Transverse colon (tissue), 4 donors: Measurements from ENCODE around the gene NOTUM. TPM values are rescaled to one million over a fixed set of nuclear protein-coding genes. Genes with fewer than 3 reads are reported as not detected.

Source experiments
- DNase-seq: peaks from one replicate; pipeline ENCODE4 v3.0.0-alpha.2; 2019
- H3K27ac ChIP-seq, 4 donors: fragments of 200-600 bp; sonication (generic); 2 replicates each; pipeline ENCODE4 v1.5.1; 2016 to 2018; ENCODE audit warnings: inconsistent platforms in 4 of 4
- H3K27me3 ChIP-seq: fragments of 200-600 bp; sonication (generic); 2 replicates; pipeline ENCODE4 v1.5.1; 2017; ENCODE audit warnings: inconsistent platforms
- H3K36me3 ChIP-seq, 4 donors: fragments of 200-600 bp; sonication (generic); 2 replicates each; pipeline ENCODE4 v1.5.1; 2017 to 2019; ENCODE audit warnings: inconsistent platforms in 4 of 4
- H3K4me1 ChIP-seq, 4 donors: fragments of 200-600 bp; sonication (generic); 2 replicates each; pipeline ENCODE4 v1.5.1; 2017 to 2020; ENCODE audit warnings: inconsistent platforms in 4 of 4
- H3K4me3 ChIP-seq, 4 donors: fragments of 200-600 bp; sonication (generic); 1 replicate in 1 of 4; 2 replicates in 3 of 4; pipeline versions ENCODE4 v1.5.1 to v1.6.1; 2017 to 2019; ENCODE audit warnings: inconsistent platforms in 4 of 4
- H3K9me3 ChIP-seq, 2 donors: fragments of 200-600 bp; sonication (generic); 2 replicates each; pipeline ENCODE4 v1.5.1; 2017 to 2019; ENCODE audit warnings: inconsistent platforms in 2 of 2
- EP300 ChIP-seq: sonication (generic); formaldehyde crosslinking; IDR thresholded peaks from one replicate; pipeline ENCODE4 v1.6.1; 2017; ENCODE audit warnings: antibody characterized with exemption, low read depth
- POLR2A ChIP-seq: fragments of 450-650 bp; IDR thresholded peaks from one replicate; pipeline ENCODE4 v1.6.1; 2016; ENCODE audit warnings: antibody characterized with exemption, mild to moderate bottlenecking, moderate library complexity
- POLR2AphosphoS5 ChIP-seq, 3 donors: sonication (generic); formaldehyde crosslinking; IDR thresholded peaks; one replicate each; pipeline ENCODE4 v1.6.1; 2016; ENCODE audit warnings: antibody characterized with exemption in 3 of 3
- WGBS, 2 donors: methylation state at CpG; one replicate each; pipeline ENCODE4 v1.1.5; 2018; ENCODE audit warnings: low coverage in 1 of 2; 5-methylcytosine and 5-hydroxymethylcytosine counted together
- in situ Hi-C, 4 donors: fragments of 200-750 bp; cut with MboI; loops; one replicate each; pipeline versions ENCODE4 v1.15.0 to v1.15.1; 2017; ENCODE audit warnings: low sequenced_read_pairs in 3 of 4, low pct_ligation_motif_present in 1 of 4, low pct_unique_long_range_greater_than_20kb in 1 of 4
- intact Hi-C: fragments of 100-400 bp; cut with DNase I; formaldehyde crosslinking; loops from one replicate; pipeline ENCODE4 v1.15.1; 2023; ENCODE audit warnings: low total_unique reads
- total RNA-seq, 4 donors: library from RNA; depleted of rRNA; stranded (reverse); fragments of >200 nt; gene quantifications; one replicate each; pipeline ENCODE4 v1.1.0, GENCODE V29; 2016
- TF ChIP-seq, protein P1 (sequence below), 5 experiments: fragments of 200-600 bp in 3 of 5; fragments of 450-650 bp in 2 of 5; sonication (generic) in 3 of 5; IDR thresholded peaks; 1 replicate in 2 of 5; 2 replicates in 3 of 5; pipeline ENCODE4 v1.5.1; 2016 to 2017; ENCODE audit warnings: antibody characterized with exemption in 5 of 5, inconsistent platforms in 3 of 5, mild to moderate bottlenecking in 2 of 5, moderate library complexity in 1 of 5

Gene NOTUM
- total RNA-seq, 4 donors from 2014 or later, result not detected

DNA sequence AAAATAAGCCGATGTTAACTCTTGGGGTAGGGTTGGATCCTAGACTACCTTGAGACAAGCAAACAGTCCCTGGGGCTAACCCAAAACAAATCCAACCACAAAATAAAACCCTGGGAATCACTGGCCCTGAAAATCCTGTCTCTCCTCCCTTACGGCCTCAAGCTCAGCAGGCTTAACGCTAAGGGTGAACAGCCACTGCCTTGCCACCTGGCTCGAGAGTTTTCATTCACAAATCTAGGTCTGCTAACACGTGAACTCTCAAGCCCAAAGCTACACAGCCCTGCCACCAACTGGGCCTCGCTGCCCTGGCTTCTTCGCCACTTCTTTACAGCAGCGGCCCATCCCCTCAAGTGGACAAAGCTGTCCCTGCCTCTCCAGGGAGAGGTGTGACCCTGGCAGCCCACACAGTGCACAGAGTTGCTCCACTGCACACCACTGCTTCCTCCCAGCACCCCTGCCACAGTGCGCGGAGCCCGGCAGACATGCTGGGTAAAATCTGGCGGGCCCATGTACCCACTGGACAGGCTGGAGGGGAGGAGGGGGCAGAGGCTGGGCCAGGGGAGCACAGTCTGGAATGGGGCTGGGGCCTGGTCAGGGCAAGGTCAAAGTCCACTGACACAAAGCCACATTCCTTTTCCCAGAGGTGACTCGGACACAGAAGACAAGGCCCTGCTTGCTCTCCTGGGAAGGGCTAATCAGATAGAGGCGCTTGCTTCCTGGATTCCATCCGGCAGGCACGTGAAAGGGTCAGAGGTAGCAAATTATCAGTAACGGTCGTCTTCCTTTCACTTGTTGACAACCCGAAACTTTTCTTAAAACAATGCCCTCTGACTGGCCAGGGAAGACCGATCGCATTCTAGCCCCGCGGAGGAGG, 50.8 kb downstream of the NOTUM start:
- DNase-seq, result peak; percentile 53
- WGBS, 2 donors, result 37 to 40% methylated on average over 1 to 23 of the region's 23 CpGs
- peaks cover 10 to 17% (median 13%) of the 10 kb centered on the region in 4 donors for H3K4me1 ChIP-seq
- no peaks in the 10 kb centered on the region for H3K9me3 ChIP-seq
- no peaks in the 10 kb centered on the region for H3K27me3 ChIP-seq
- intact Hi-C loops, result no loop called here
- in situ Hi-C loops, result no loop called here
- TF ChIP-seq EP300, result no peak
- TF ChIP-seq POLR2AphosphoS5 (IDR thresholded peaks at IDR 0.05), result no peak
- TF ChIP-seq POLR2A, result no peak
- TF ChIP-seq, protein P1, sequence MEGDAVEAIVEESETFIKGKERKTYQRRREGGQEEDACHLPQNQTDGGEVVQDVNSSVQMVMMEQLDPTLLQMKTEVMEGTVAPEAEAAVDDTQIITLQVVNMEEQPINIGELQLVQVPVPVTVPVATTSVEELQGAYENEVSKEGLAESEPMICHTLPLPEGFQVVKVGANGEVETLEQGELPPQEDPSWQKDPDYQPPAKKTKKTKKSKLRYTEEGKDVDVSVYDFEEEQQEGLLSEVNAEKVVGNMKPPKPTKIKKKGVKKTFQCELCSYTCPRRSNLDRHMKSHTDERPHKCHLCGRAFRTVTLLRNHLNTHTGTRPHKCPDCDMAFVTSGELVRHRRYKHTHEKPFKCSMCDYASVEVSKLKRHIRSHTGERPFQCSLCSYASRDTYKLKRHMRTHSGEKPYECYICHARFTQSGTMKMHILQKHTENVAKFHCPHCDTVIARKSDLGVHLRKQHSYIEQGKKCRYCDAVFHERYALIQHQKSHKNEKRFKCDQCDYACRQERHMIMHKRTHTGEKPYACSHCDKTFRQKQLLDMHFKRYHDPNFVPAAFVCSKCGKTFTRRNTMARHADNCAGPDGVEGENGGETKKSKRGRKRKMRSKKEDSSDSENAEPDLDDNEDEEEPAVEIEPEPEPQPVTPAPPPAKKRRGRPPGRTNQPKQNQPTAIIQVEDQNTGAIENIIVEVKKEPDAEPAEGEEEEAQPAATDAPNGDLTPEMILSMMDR (IDR thresholded peaks at IDR 0.05), result no peak
- peak overlapping the region; percentile 71 to 90 (median 79) for H3K4me3 ChIP-seq
- peak overlapping the region; percentile 81 to 90 (median 86) for H3K27ac ChIP-seq
- H3K36me3 ChIP-seq, result peaks cover 0 to 22% (median 8%) of the 10 kb centered on the region in 4 donors

DNA sequence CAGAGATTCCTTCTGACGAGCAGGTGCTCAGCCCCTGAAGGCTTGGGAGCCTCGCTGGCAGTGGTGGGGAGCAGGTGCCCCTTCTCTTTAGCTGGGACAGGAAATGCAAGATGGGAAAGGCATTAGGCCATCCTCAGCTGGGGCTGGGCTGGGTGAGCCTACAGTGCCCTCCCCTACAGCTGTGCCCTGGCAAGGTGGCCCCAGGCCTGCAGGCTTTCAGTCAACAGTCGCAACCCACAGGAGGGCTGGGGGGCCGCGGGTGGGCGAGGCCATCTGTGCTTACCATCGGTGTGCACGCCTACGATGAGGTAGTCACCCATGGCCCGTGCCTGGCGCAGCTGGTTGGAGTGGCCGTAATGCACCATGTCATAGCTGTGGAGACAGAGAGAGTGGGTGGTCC, 51.8 kb downstream of the NOTUM start:
- 95% methylated on average over 10 of the region's 12 CpGs; no CpG with 5 or more reads in 1 of the 2 donors for WGBS, 2 donors
- no peak overlapping the region for H3K27ac ChIP-seq
- H3K27me3 ChIP-seq, result no peaks in the 10 kb centered on the region
- no peak overlapping the region for H3K4me3 ChIP-seq
- TF ChIP-seq POLR2AphosphoS5 (IDR thresholded peaks at IDR 0.05), result no peak
- in situ Hi-C loops, result no loop called here
- no peaks in the 10 kb centered on the region for H3K9me3 ChIP-seq
- intact Hi-C loops, result no loop called here
- peaks cover 0 to 12% (median 4%) of the 10 kb centered on the region in 4 donors for H3K36me3 ChIP-seq
- peaks cover 10 to 17% (median 13%) of the 10 kb centered on the region in 4 donors for H3K4me1 ChIP-seq
- DNase-seq, result no peak

DNA sequence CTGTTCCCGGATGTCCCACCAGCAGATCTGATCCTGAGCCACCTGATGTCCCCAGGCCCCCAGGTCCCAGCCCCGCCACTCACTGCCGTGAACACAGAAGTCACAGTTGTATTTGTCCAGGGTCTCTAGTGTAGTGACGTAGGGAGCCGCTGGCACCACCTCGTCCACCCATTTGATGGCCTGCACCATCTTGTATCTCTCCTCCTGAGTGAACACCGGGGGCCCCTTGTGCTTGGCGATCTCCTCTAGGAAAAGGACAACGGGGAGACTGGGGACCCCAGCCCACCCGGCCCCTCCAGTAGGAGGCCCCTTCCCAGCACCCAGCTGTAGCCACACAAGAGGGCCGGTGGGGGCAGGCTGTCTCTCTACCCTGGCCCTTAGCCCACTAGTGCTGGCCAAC, 52.2 kb downstream of the NOTUM start:
- Histone ChIP-seq H3K4me1 (peaks cover 10 to 17% (median 13%) of the 10 kb centered on the region in 4 donors), H3K9me3 (no peaks in the 10 kb centered on the region), H3K27ac (no peak overlapping the region), H3K27me3 (no peaks in the 10 kb centered on the region), H3K4me3 (no peak overlapping the region), H3K36me3 (peaks cover 0 to 8% (median 2%) of the 10 kb centered on the region in 4 donors)
- intact Hi-C loops (no loop called here), in situ Hi-C loops (no loop called here)
- DNase-seq, result no peak
- TF ChIP-seq, protein P1 (IDR thresholded peaks at IDR 0.05), result no peak
- TF ChIP-seq EP300 (no peak), POLR2AphosphoS5 (IDR thresholded peaks at IDR 0.05) (no peak), POLR2A (no peak)
- 96 to 100% methylated on average over 2 to 11 of the region's 11 CpGs for WGBS, 2 donors

DNA sequence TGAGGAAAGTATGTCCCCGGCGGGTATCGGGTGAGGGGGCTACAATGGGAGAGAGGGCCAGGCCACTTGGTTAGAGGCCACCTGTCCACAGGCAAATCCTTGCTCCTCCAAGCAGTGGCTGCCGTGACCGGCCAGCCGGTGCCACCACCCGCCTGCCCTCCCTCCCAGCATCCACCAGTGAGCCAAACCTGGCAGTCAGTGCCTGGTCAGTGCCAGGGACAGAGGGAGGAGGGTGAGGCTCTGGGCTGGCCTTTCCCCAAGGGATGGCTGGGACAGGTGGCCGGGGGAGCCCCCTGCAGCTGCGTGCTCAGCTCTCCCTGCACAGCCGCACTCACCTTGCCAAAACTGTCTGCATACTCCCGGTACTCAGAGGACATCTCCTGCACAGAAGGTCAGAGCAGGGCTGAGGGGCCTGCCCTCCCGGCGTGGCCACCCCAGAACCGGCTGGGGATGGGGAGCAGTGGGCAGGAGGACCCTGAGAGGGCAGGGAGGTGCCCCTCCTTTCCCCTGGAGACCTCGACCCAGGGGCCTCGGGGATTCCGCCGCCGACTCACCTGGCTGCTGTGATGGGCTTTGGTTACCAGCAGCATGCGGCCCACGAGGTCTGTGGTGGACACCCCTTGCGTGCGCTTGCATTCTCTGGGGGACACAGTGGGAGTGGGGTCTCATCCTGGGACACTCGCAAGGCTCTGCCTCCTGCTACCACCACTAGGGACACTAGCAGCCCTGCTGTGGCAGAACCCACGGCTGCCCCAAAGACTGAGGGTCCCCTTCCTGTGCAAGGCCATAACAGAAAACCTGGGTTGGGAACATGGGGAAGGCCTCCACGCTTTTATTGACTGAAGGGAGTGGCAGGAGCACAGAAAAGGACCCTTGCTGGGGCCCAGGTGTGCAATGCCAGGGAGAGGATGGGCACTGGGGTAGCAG, 53.5 kb downstream of the NOTUM start:
- intact Hi-C loops (no loop called here), in situ Hi-C loops (no loop called here)
- 91% methylated on average over 18 of the region's 26 CpGs; no CpG with 5 or more reads in 1 of the 2 donors for WGBS, 2 donors
- H3K4me3 ChIP-seq, result no peak overlapping the region
- DNase-seq, result no peak
- peaks cover 8% of the 10 kb centered on the region for H3K27me3 ChIP-seq
- no peaks in the 10 kb centered on the region for H3K9me3 ChIP-seq
- no peak for TF ChIP-seq POLR2A
- no peak for TF ChIP-seq EP300
- TF ChIP-seq, protein P1 (IDR thresholded peaks at IDR 0.05), result no peak
- TF ChIP-seq POLR2AphosphoS5 (IDR thresholded peaks at IDR 0.05), result no peak
- H3K36me3 ChIP-seq, result no peaks in the 10 kb centered on the region
- no peak overlapping the region for H3K27ac ChIP-seq
- peaks cover 12 to 22% (median 19%) of the 10 kb centered on the region in 4 donors for H3K4me1 ChIP-seq
